Measurements from ENCODE around the gene DPP6. TPM values are rescaled to one million over a fixed set of nuclear protein-coding genes. Genes with fewer than 3 reads are reported as not detected.

The DPP6 gene
- total and polyA plus RNA-seq, 5 donors from 2014 or later = not detected

- no peaks in the 10 kb centered on the region for H3K36me3 ChIP-seq (ENCODE audit: control insufficient read depth, insufficient read depth, low read length)
- H3K4me3 ChIP-seq (ENCODE audit: low read depth, low read length) = no peak overlapping the region
- no peaks in the 10 kb centered on the region for H3K4me1 ChIP-seq (ENCODE audit: control insufficient read depth, insufficient read depth, low read length, poor library complexity, severe bottlenecking)
- Mint-ChIP-seq H3K36me3 (no peaks in the 10 kb centered on the region), H3K27me3 (peaks cover 7% of the 10 kb centered on the region), H3K27ac (no peak overlapping the region), H3K4me3 (no peak overlapping the region), H3K4me1 (no peaks in the 10 kb centered on the region), H3K9me3 (peaks cover 0 to 4% (median 0%) of the 10 kb centered on the region in 7 donors)
- H3K27me3 ChIP-seq (ENCODE audit: control insufficient read depth, insufficient read depth, low read length) = no peaks in the 10 kb centered on the region
- no peak overlapping the region for H3K27ac ChIP-seq (ENCODE audit: insufficient read depth, low read length, poor library complexity, severe bottlenecking)
- DNase-seq = no peak
- H3K9me3 ChIP-seq (ENCODE audit: control insufficient read depth in 2 of 2, low read length in 2 of 2) = no peaks in the 10 kb centered on the region
- no peak for ATAC-seq (ENCODE audit: low read depth in 2 of 2)
Observed at GRCh38 chr7:154750353-154750801, 698.2 kb downstream of the DPP6 start.

- Mint-ChIP-seq H3K36me3 (no peaks in the 10 kb centered on the region), H3K4me3 (no peak overlapping the region), H3K27me3 (peaks cover 7% of the 10 kb centered on the region), H3K9me3 (peaks cover 0 to 4% (median 0%) of the 10 kb centered on the region in 7 donors), H3K27ac (no peak overlapping the region), H3K4me1 (peaks cover 0 to 2% (median 0%) of the 10 kb centered on the region in 4 donors)
- Histone ChIP-seq H3K27me3 (ENCODE audit: control insufficient read depth, insufficient read depth, low read length) (no peaks in the 10 kb centered on the region), H3K4me1 (ENCODE audit: control insufficient read depth, insufficient read depth, low read length, poor library complexity, severe bottlenecking) (no peaks in the 10 kb centered on the region), H3K9me3 (ENCODE audit: control insufficient read depth in 2 of 2, low read length in 2 of 2) (no peaks in the 10 kb centered on the region), H3K36me3 (ENCODE audit: control insufficient read depth, insufficient read depth, low read length) (no peaks in the 10 kb centered on the region), H3K27ac (ENCODE audit: insufficient read depth, low read length, poor library complexity, severe bottlenecking) (no peak overlapping the region), H3K4me3 (ENCODE audit: low read depth, low read length) (no peak overlapping the region)
- ATAC-seq (ENCODE audit: low read depth in 2 of 2) (no peak), DNase-seq (no peak)
Observed at GRCh38 chr7:154753226-154753625, 701.0 kb downstream of the DPP6 start.

GRCh38 chr7:154757756-154758155, 705.6 kb downstream of the DPP6 start:
- H3K27me3 Mint-ChIP-seq = no peaks in the 10 kb centered on the region
- no peak overlapping the region for H3K4me3 ChIP-seq (ENCODE audit: low read depth, low read length)
- H3K4me3 Mint-ChIP-seq = no peak overlapping the region
- no peaks in the 10 kb centered on the region for H3K4me1 ChIP-seq (ENCODE audit: control insufficient read depth, insufficient read depth, low read length, poor library complexity, severe bottlenecking)
- DNase-seq (no peak), ATAC-seq (ENCODE audit: low read depth in 2 of 2) (no peak)
- H3K4me1 Mint-ChIP-seq = peaks cover 0 to 2% (median 0%) of the 10 kb centered on the region in 4 donors
- H3K27ac ChIP-seq (ENCODE audit: insufficient read depth, low read length, poor library complexity, severe bottlenecking) = no peak overlapping the region
- peaks cover 0 to 4% (median 0%) of the 10 kb centered on the region in 7 donors for H3K9me3 Mint-ChIP-seq
- no peaks in the 10 kb centered on the region for H3K36me3 Mint-ChIP-seq
- no peaks in the 10 kb centered on the region for H3K27me3 ChIP-seq (ENCODE audit: control insufficient read depth, insufficient read depth, low read length)
- no peak overlapping the region for H3K27ac Mint-ChIP-seq
- no peaks in the 10 kb centered on the region for H3K36me3 ChIP-seq (ENCODE audit: control insufficient read depth, insufficient read depth, low read length)
- no peaks in the 10 kb centered on the region for H3K9me3 ChIP-seq (ENCODE audit: control insufficient read depth in 2 of 2, low read length in 2 of 2)

- DNase-seq (no peak), ATAC-seq (ENCODE audit: low read depth in 2 of 2) (no peak)
- H3K27me3 Mint-ChIP-seq = no peaks in the 10 kb centered on the region
- Histone ChIP-seq H3K4me1 (ENCODE audit: control insufficient read depth, insufficient read depth, low read length, poor library complexity, severe bottlenecking) (no peaks in the 10 kb centered on the region), H3K27ac (ENCODE audit: insufficient read depth, low read length, poor library complexity, severe bottlenecking) (no peak overlapping the region), H3K4me3 (ENCODE audit: low read depth, low read length) (no peak overlapping the region), H3K9me3 (ENCODE audit: control insufficient read depth in 2 of 2, low read length in 2 of 2) (no peaks in the 10 kb centered on the region), H3K36me3 (ENCODE audit: control insufficient read depth, insufficient read depth, low read length) (no peaks in the 10 kb centered on the region), H3K27me3 (ENCODE audit: control insufficient read depth, insufficient read depth, low read length) (no peaks in the 10 kb centered on the region)
- H3K36me3 Mint-ChIP-seq = no peaks in the 10 kb centered on the region
- H3K9me3 Mint-ChIP-seq = peaks cover 0 to 3% (median 0%) of the 10 kb centered on the region in 7 donors
- H3K27ac Mint-ChIP-seq = no peak overlapping the region
- H3K4me3 Mint-ChIP-seq = no peak overlapping the region
- peaks cover 0 to 2% (median 0%) of the 10 kb centered on the region in 4 donors for H3K4me1 Mint-ChIP-seq
Observed at GRCh38 chr7:154759989-154760388, 707.8 kb downstream of the DPP6 start.

- Histone ChIP-seq H3K4me3 (ENCODE audit: low read depth, low read length) (no peak overlapping the region), H3K27ac (ENCODE audit: insufficient read depth, low read length, poor library complexity, severe bottlenecking) (no peak overlapping the region), H3K9me3 (ENCODE audit: control insufficient read depth in 2 of 2, low read length in 2 of 2) (no peaks in the 10 kb centered on the region), H3K36me3 (ENCODE audit: control insufficient read depth, insufficient read depth, low read length) (no peaks in the 10 kb centered on the region), H3K27me3 (ENCODE audit: control insufficient read depth, insufficient read depth, low read length) (no peaks in the 10 kb centered on the region), H3K4me1 (ENCODE audit: control insufficient read depth, insufficient read depth, low read length, poor library complexity, severe bottlenecking) (no peaks in the 10 kb centered on the region)
- Mint-ChIP-seq H3K27me3 (no peaks in the 10 kb centered on the region), H3K4me1 (no peaks in the 10 kb centered on the region), H3K4me3 (no peak overlapping the region), H3K36me3 (no peaks in the 10 kb centered on the region), H3K27ac (no peak overlapping the region), H3K9me3 (peaks cover 0 to 2% (median 0%) of the 10 kb centered on the region in 7 donors)
- ATAC-seq (ENCODE audit: low read depth in 2 of 2) (no peak), DNase-seq (no peak)
Observed at GRCh38 chr7:154765118-154765517, 712.9 kb downstream of the DPP6 start.

- no peak for DNase-seq
- Mint-ChIP-seq H3K4me3 (no peak overlapping the region), H3K4me1 (no peaks in the 10 kb centered on the region), H3K36me3 (no peaks in the 10 kb centered on the region), H3K27me3 (no peaks in the 10 kb centered on the region), H3K9me3 (peaks cover 0 to 2% (median 0%) of the 10 kb centered on the region in 7 donors), H3K27ac (no peak overlapping the region)
- Histone ChIP-seq H3K27me3 (ENCODE audit: control insufficient read depth, insufficient read depth, low read length) (no peaks in the 10 kb centered on the region), H3K4me1 (ENCODE audit: control insufficient read depth, insufficient read depth, low read length, poor library complexity, severe bottlenecking) (no peaks in the 10 kb centered on the region), H3K9me3 (ENCODE audit: control insufficient read depth in 2 of 2, low read length in 2 of 2) (no peaks in the 10 kb centered on the region), H3K4me3 (ENCODE audit: low read depth, low read length) (no peak overlapping the region), H3K27ac (ENCODE audit: insufficient read depth, low read length, poor library complexity, severe bottlenecking) (no peak overlapping the region), H3K36me3 (ENCODE audit: control insufficient read depth, insufficient read depth, low read length) (no peaks in the 10 kb centered on the region)
- ATAC-seq (ENCODE audit: low read depth in 2 of 2) = no peak
Observed at GRCh38 chr7:154767142-154767541, 714.9 kb downstream of the DPP6 start.

GRCh38 chr7:154767821-154768415, 715.7 kb downstream of the DPP6 start:
- Histone ChIP-seq H3K4me1 (ENCODE audit: control insufficient read depth, insufficient read depth, low read length, poor library complexity, severe bottlenecking) (no peaks in the 10 kb centered on the region), H3K4me3 (ENCODE audit: low read depth, low read length) (no peak overlapping the region), H3K27me3 (ENCODE audit: control insufficient read depth, insufficient read depth, low read length) (no peaks in the 10 kb centered on the region), H3K27ac (ENCODE audit: insufficient read depth, low read length, poor library complexity, severe bottlenecking) (no peak overlapping the region), H3K9me3 (ENCODE audit: control insufficient read depth in 2 of 2, low read length in 2 of 2) (no peaks in the 10 kb centered on the region), H3K36me3 (ENCODE audit: control insufficient read depth, insufficient read depth, low read length) (no peaks in the 10 kb centered on the region)
- Mint-ChIP-seq H3K36me3 (no peaks in the 10 kb centered on the region), H3K27me3 (no peaks in the 10 kb centered on the region), H3K4me3 (no peak overlapping the region), H3K9me3 (peaks cover 0 to 2% (median 0%) of the 10 kb centered on the region in 7 donors), H3K4me1 (no peaks in the 10 kb centered on the region), H3K27ac (no peak overlapping the region)
- no peak for ATAC-seq (ENCODE audit: low read depth in 2 of 2)
- no peak for DNase-seq

GRCh38 chr7:154769001-154769400, 716.8 kb downstream of the DPP6 start:
- H3K9me3 ChIP-seq (ENCODE audit: control insufficient read depth in 2 of 2, low read length in 2 of 2) = no peaks in the 10 kb centered on the region
- no peak overlapping the region for H3K27ac Mint-ChIP-seq
- no peaks in the 10 kb centered on the region for H3K4me1 Mint-ChIP-seq

More at GRCh38 chr7:154769001-154769400, 716.8 kb downstream of the DPP6 start:
- H3K4me3 ChIP-seq (ENCODE audit: low read depth, low read length) = no peak overlapping the region
- no peaks in the 10 kb centered on the region for H3K36me3 Mint-ChIP-seq
- no peaks in the 10 kb centered on the region for H3K36me3 ChIP-seq (ENCODE audit: control insufficient read depth, insufficient read depth, low read length)
- DNase-seq = no peak
- H3K4me1 ChIP-seq (ENCODE audit: control insufficient read depth, insufficient read depth, low read length, poor library complexity, severe bottlenecking) = no peaks in the 10 kb centered on the region
- no peaks in the 10 kb centered on the region for H3K27me3 ChIP-seq (ENCODE audit: control insufficient read depth, insufficient read depth, low read length)
- H3K9me3 Mint-ChIP-seq = peaks cover 0 to 2% (median 0%) of the 10 kb centered on the region in 7 donors
- no peak overlapping the region for H3K27ac ChIP-seq (ENCODE audit: insufficient read depth, low read length, poor library complexity, severe bottlenecking)
- ATAC-seq (ENCODE audit: low read depth in 2 of 2) = no peak
- no peaks in the 10 kb centered on the region for H3K27me3 Mint-ChIP-seq
- H3K4me3 Mint-ChIP-seq = no peak overlapping the region
